HepG2 (cell line): Measurements from ENCODE around the gene GBP4. TPM values are rescaled to one million over a fixed set of nuclear protein-coding genes. Genes with fewer than 3 reads are reported as not detected.

Experiments
- ATAC-seq: fragments of 200-7000 bp; cut with Tn5 transposase; 3 replicates; pipeline ENCODE4 v1.9.1; 2020; ENCODE audit warnings: mild to moderate bottlenecking, moderate library complexity
- BruUV-seq: library from RNA; stranded (reverse); fragments of 400-500 nt; replicated peaks from 2 replicates; lab custom pipeline; 2021; lab: Mats Ljungman, UMichigan
- CTCF ChIA-PET: fragments of 300-600 bp; formaldehyde crosslinking; extraction: SDS; loops from one replicate; lab custom pipeline; 2021; ENCODE audit warnings: low total read pairs, inconsistent platforms, low intra/inter-chr PET ratio; lab: Yijun Ruan, JAX
- POLR2A ChIA-PET: fragments of 350-600 bp; sonication (Branson Sonifier 250); formaldehyde crosslinking; loops from one replicate; lab custom pipeline; 2020; ENCODE audit warnings: antibody characterized with exemption, inconsistent platforms; lab: Yijun Ruan, JAX
- DNase-seq: peaks from one replicate; pipeline ENCODE4 v3.0.0-alpha.2; 2015; ENCODE audit warnings: low spot score
- FAIRE-seq: peaks from 3 replicates; lab custom pipeline; 2011; peaks lifted over from hg19 to GRCh38; lab: Jason Lieb, UNC
- H2AFZ ChIP-seq: one replicate; pipeline ENCODE4 v1.6.1; 2011; ENCODE audit warnings: low read length, inconsistent platforms
- H3K27ac ChIP-seq: fragments of 300-600 bp; 3 replicates; pipeline ENCODE4 v1.8.0; 2011; ENCODE audit warnings: mixed run types, mild to moderate bottlenecking, mixed read lengths, low read length, inconsistent platforms; ENCODE audit not compliant: insufficient read depth; ENCODE audit errors: extremely low read length
- H3K27me3 ChIP-seq, 2 experiments: fragments of 200-600 bp in 1 of 2; 2 replicates in 1 of 2; 3 replicates in 1 of 2; pipeline versions ENCODE4 v1.6.0 to v1.8.0; 2011; ENCODE audit warnings: low read length in 2 of 2, mild to moderate bottlenecking in 2 of 2, moderate library complexity in 2 of 2, inconsistent platforms in 1 of 2; ENCODE audit not compliant: insufficient read depth in 2 of 2, control insufficient read depth in 1 of 2
- H3K36me3 ChIP-seq, 2 experiments: fragments of 200-600 bp in 1 of 2; replicated peaks in 1 of 2; 2 replicates in 1 of 2; 3 replicates in 1 of 2; pipeline versions ENCODE4 v1.5.1 to v1.8.0; 2011; ENCODE audit warnings: low read length in 2 of 2, inconsistent platforms in 1 of 2; ENCODE audit not compliant: insufficient read depth in 2 of 2, control insufficient read depth in 1 of 2
- H3K4me1 ChIP-seq: 2 replicates; pipeline ENCODE4 v1.5.1; 2012; ENCODE audit warnings: low read length, inconsistent platforms; ENCODE audit not compliant: insufficient read depth
- H3K4me2 ChIP-seq: 2 replicates; pipeline ENCODE4 v1.6.0; 2011; ENCODE audit warnings: low read depth, low read length, inconsistent platforms
- H3K4me3 ChIP-seq, 3 experiments: fragments of 200-600 bp in 1 of 3; sonication (generic), shearing (Covaris generic) in 1 of 3; replicated peaks in 1 of 3; 2 replicates each; pipeline ENCODE4 v1.5.1; 2011 to 2016; ENCODE audit warnings: low read length in 3 of 3, inconsistent platforms in 2 of 3, low read depth in 2 of 3, mild to moderate bottlenecking in 2 of 3, control low read depth in 1 of 3, mixed read lengths in 1 of 3; ENCODE audit not compliant: insufficient read depth in 1 of 3
- H3K79me2 ChIP-seq: one replicate; pipeline ENCODE4 v1.6.1; 2011; ENCODE audit warnings: low read length, inconsistent platforms; ENCODE audit not compliant: insufficient read depth
- H3K9ac ChIP-seq: 2 replicates; pipeline ENCODE4 v1.6.0; 2011; ENCODE audit warnings: mild to moderate bottlenecking, low read depth, low read length, inconsistent platforms; ENCODE audit not compliant: insufficient read depth
- H3K9me3 ChIP-seq: 2 replicates; pipeline ENCODE4 v1.5.1; 2012; ENCODE audit warnings: mild to moderate bottlenecking, low read length
- H4K20me1 ChIP-seq: 2 replicates; pipeline ENCODE4 v1.6.0; 2011; ENCODE audit warnings: inconsistent platforms, mild to moderate bottlenecking, low read length, moderate library complexity; ENCODE audit not compliant: insufficient read depth
- HIVEP1 ChIP-seq: sonication (generic); formaldehyde crosslinking; IDR thresholded peaks from 2 replicates; pipeline ENCODE4 v1.4.0; 2020; ENCODE audit warnings: mild to moderate bottlenecking, missing genetic modification reagents
- ZIK1 ChIP-seq: sonication (generic); formaldehyde crosslinking; IDR thresholded peaks from 2 replicates; pipeline ENCODE4 v1.5.0; 2020; ENCODE audit warnings: mild to moderate bottlenecking, low read depth, missing genetic modification reagents, borderline replicate concordance
- ZNF768 ChIP-seq: sonication (generic); formaldehyde crosslinking; IDR thresholded peaks from 2 replicates; pipeline ENCODE4 v1.4.0; 2020; ENCODE audit warnings: missing genetic modification reagents
- ZNF878 ChIP-seq: sonication (generic); formaldehyde crosslinking; IDR thresholded peaks from 2 replicates; pipeline ENCODE4 v1.8.1; 2023; ENCODE audit warnings: mild to moderate bottlenecking, missing genetic modification reagents, moderate library complexity
- WGBS: methylation state at CpG from one replicate; pipeline ENCODE4 v1.1.6; 2017; ENCODE audit warnings: low lambda C conversion rate; 5-methylcytosine and 5-hydroxymethylcytosine counted together
- in situ Hi-C: cut with HindIII; loops from 2 replicates; pipeline ENCODE4 v1.10.0; 2017; ENCODE audit warnings: low pct_unique_long_range_greater_than_20kb; ENCODE audit not compliant: extremely low pct_ligation_motif_present
- intact Hi-C: fragments of 100-400 bp; cut with micrococcal nuclease; formaldehyde crosslinking; loops from one replicate; pipeline ENCODE4 v1.10.0; 2022; ENCODE audit not compliant: unreplicated experiment
- polyA plus RNA-seq, 8 experiments: library from polyadenylated mRNA; depleted of rRNA in 3 of 8; stranded (reverse) in 7 of 8; unstranded in 1 of 8; fragments of >200 nt; fragmentation: Illumina TruSeq in 4 of 8; extraction: Trizol in 4 of 8; gene quantifications; 2 replicates each; pipeline versions ENCODE4 v1.2.1 to v1.2.3, GENCODE V29; 2011 to 2016; ENCODE audit warnings: low read depth in 4 of 8, missing spikeins in 1 of 8, mixed read lengths in 1 of 8; ENCODE audit not compliant: insufficient read depth in 1 of 8
- total RNA-seq, 5 experiments: library from RNA; depleted of rRNA; stranded (reverse); fragments of >200 nt; fragmentation: Illumina TruSeq; extraction: Trizol; gene quantifications; 2 replicates each; pipeline ENCODE4 v1.2.3, GENCODE V29; 2016; ENCODE audit warnings: low read depth in 1 of 5
- TF ChIP-seq, protein P1 (sequence below): sonication (generic); formaldehyde crosslinking; IDR thresholded peaks from 2 replicates; pipeline ENCODE4 v1.4.0; 2020; ENCODE audit warnings: missing genetic modification reagents, borderline replicate concordance
- TF ChIP-seq, protein P2 (sequence below): sonication (generic); formaldehyde crosslinking; IDR thresholded peaks from 2 replicates; pipeline ENCODE4 v1.9.0; 2021; ENCODE audit warnings: missing genetic modification reagents, mild to moderate bottlenecking, borderline replicate concordance

Gene GBP4
- total and polyA plus RNA-seq, 2 of the 13 experiments (the other 11 are each of a cell fraction or from before 2014, with no cell fraction given) = not detected

DNA sequence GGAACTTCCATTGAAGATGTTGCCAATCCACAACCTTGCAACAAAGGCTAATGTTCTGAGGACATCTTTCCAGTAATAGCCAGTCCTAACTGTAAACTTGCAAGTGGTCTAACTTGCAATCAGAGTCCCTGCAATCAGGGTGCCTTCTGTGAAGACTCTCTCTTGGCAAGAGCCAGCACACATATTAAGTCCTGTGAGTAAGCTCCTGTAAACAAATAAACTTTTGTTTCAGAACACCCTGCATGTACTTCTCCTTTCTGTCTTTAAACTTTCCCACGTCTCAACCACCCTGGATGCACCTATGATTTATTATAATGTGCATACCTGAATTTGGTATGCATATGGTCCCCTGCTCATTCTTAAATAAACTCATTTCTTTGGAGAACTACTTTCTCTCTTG, 32.0 kb downstream of the GBP4 start (continued):
- TF ChIP-seq, protein P1, sequence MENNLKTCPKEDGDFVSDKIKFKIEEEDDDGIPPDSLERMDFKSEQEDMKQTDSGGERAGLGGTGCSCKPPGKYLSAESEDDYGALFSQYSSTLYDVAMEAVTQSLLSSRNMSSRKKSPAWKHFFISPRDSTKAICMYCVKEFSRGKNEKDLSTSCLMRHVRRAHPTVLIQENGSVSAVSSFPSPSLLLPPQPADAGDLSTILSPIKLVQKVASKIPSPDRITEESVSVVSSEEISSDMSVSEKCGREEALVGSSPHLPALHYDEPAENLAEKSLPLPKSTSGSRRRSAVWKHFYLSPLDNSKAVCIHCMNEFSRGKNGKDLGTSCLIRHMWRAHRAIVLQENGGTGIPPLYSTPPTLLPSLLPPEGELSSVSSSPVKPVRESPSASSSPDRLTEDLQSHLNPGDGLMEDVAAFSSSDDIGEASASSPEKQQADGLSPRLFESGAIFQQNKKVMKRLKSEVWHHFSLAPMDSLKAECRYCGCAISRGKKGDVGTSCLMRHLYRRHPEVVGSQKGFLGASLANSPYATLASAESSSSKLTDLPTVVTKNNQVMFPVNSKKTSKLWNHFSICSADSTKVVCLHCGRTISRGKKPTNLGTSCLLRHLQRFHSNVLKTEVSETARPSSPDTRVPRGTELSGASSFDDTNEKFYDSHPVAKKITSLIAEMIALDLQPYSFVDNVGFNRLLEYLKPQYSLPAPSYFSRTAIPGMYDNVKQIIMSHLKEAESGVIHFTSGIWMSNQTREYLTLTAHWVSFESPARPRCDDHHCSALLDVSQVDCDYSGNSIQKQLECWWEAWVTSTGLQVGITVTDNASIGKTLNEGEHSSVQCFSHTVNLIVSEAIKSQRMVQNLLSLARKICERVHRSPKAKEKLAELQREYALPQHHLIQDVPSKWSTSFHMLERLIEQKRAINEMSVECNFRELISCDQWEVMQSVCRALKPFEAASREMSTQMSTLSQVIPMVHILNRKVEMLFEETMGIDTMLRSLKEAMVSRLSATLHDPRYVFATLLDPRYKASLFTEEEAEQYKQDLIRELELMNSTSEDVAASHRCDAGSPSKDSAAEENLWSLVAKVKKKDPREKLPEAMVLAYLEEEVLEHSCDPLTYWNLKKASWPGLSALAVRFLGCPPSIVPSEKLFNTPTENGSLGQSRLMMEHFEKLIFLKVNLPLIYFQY (CRISPR knock-in tag) = no peak
- no peak for TF ChIP-seq ZIK1

GRCh38 chr1:89165811-89166210, 32.9 kb downstream of the GBP4 start:
- in situ Hi-C loops = no loop called here
- no peaks in the 10 kb centered on the region for H4K20me1 ChIP-seq
- H3K9me3 ChIP-seq = no peaks in the 10 kb centered on the region
- ATAC-seq = no peak
- no peaks in the 10 kb centered on the region for H3K36me3 ChIP-seq
- no TSS peak for BruUV-seq
- WGBS = 3% methylated on average over 5 of the region's 5 CpGs
- no peak overlapping the region for H3K9ac ChIP-seq
- H3K27ac ChIP-seq = no peak overlapping the region
- POLR2A ChIA-PET = no interaction called here
- no peaks in the 10 kb centered on the region for H3K4me1 ChIP-seq
- no peak overlapping the region for H3K4me2 ChIP-seq
- H3K79me2 ChIP-seq = no peaks in the 10 kb centered on the region
- H2AFZ ChIP-seq = no peak overlapping the region
- H3K4me3 ChIP-seq = no peak overlapping the region
- no peak for DNase-seq
- FAIRE-seq = no peak
- CTCF ChIA-PET = no interaction called here
- no peaks in the 10 kb centered on the region for H3K27me3 ChIP-seq
- intact Hi-C loops = no loop called here
- TF ChIP-seq ZNF768 (no peak), HIVEP1 (CRISPR knock-in tag) (no peak), ZNF878 (no peak)
- TF ChIP-seq, protein P2, sequence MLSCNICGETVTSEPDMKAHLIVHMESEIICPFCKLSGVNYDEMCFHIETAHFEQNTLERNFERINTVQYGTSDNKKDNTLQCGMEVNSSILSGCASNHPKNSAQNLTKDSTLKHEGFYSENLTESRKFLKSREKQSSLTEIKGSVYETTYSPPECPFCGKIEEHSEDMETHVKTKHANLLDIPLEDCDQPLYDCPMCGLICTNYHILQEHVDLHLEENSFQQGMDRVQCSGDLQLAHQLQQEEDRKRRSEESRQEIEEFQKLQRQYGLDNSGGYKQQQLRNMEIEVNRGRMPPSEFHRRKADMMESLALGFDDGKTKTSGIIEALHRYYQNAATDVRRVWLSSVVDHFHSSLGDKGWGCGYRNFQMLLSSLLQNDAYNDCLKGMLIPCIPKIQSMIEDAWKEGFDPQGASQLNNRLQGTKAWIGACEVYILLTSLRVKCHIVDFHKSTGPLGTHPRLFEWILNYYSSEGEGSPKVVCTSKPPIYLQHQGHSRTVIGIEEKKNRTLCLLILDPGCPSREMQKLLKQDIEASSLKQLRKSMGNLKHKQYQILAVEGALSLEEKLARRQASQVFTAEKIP = no peak
